Ammon's horn (tissue), 1 donor: ENCODE measurements around the gene AZI2.

Experiments
- DNase-seq: peaks from one replicate; pipeline ENCODE4 v3.0.0-alpha.2; 2016; ENCODE audit warnings: low spot score

Gene AZI2, protein sequence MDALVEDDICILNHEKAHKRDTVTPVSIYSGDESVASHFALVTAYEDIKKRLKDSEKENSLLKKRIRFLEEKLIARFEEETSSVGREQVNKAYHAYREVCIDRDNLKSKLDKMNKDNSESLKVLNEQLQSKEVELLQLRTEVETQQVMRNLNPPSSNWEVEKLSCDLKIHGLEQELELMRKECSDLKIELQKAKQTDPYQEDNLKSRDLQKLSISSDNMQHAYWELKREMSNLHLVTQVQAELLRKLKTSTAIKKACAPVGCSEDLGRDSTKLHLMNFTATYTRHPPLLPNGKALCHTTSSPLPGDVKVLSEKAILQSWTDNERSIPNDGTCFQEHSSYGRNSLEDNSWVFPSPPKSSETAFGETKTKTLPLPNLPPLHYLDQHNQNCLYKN

DNA sequence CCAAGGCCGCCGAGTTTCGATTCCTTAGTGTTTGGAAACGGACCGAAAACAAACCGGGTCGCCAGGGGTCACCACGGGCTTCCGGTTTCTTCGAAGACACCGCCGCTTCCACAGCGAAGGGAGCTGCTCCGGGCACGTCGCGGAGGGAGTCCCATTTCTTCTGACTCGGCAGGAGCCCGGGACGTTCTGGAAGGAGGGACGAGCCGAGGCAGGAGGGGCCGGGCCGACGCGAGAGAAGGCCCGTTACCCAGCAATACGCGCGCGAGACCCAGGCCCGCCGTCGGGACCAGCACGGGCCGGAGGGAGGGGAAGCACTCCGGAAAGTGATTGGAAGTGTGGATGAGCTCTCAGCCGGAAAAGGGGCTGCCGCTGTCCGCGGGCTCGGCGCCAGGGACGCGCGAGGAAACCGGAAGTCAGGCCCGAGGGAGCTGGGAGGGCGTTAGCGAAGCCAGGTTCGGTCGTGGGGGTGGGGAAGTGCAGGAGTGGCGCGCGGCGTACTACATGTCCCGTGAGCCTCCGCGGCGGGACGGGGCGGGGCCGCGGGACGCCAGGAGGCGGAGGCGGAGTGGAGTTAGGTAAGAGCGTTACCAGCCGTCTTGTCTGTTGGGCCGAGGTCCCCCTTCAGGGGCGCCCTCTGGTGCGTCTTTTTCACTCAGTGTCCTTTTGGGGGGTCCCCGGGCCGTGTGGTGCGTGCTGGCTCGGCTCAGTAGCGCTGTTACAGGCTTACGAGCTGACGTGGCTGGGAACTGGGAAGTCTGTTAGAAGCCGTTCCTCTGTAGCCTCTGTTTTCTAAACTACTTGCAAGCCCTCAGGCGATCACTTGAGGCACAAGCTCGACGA is at the start of gene AZI2, which contains the start of gene ZCWPW2:
Gene AZI2 (minus strand): TSS at position 196 of the 840 bp plus-strand sequence. CDS start 8,207 bp downstream, outside the sequence.
Gene ZCWPW2 (plus strand): TSS at position 93 of the 840 bp plus-strand sequence. CDS start 64,348 bp downstream, outside the sequence.
- peak; percentile 96 for DNase-seq

DNA sequence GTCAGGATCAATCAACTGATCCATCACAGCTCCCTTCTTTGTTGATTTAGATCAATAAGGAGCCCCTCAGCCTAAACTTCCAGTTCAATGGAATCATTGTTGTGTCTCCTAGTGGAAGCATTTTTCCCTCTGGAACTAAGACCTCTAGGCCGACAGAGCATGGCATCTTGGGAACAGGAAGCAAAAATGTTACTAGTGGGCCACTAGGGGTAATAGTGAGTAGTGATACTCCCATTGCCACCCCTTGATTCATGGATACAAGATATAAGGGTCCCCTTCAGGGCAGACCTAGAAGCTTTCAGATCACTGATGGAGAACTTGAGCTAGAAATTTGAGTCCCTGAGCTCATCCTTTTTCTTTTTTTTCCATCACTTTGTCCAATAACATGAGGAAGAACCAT is 40.4 kb upstream of the AZI2 start:
- DNase-seq = no peak

DNA sequence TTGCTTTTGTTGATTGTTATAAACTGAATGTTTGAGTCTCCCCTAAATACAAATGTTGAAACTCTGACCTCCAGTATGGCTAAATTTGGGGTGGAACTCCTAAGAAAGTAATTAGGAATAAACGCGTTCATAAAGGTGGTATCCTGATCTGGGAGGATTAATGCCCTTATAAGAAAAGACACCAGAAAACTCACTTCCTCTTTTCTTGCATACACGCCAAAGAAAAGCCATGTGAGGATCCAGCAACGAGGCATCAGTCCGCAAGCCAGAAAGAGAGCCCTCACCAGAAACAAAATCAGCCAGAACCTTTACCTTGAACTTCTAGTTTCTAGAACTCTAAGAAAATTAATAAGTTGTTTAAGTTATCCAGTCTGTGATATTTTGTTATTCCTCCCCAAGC is 37.4 kb upstream of the AZI2 start:
- DNase-seq = no peak

DNA sequence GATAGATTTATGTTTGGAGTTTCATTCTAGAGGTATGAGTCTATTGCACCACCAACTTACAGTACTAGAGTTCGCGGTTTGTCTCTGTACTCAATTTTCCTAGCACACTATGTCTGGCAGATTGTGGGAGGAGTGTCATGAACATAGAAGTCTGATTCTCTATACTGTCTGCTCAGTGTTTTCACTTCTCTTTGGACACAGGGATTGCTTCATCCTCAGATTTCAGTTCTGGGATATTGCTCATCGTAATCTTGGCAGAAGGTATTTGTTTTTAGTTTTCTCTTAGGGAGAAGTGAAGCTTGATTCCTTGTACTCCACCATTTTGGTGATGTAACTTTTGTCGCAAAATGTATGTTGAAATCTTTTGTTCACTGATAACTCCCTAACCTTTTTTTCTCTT is 27.8 kb upstream of the AZI2 start:
- peak; percentile 9 for DNase-seq

DNA sequence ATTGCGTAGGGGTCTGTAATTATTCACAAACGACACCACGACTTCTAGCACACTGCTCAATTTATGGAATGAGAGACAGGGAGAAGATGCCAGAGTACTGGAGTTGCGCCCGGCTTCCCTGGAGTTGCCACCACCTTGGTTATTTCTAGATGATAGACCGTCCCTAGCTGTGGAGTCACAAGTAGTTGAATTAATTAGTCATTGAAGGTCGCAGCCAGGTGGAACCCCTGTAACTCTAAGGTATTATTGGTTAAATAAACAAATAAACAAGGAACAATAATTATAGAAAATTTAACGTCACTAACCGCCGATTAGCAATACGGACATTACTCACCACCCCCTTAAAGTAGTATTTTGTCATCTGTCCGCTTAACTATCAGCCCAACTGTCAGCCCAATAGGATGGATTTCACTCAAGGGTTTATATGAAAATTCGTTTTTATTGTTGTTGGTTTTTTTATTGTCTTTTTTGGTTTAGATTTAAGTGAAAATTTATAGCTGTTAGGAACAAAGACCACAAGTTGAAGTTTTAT is 911 bp upstream of the AZI2 start:
- no peak for DNase-seq

DNA sequence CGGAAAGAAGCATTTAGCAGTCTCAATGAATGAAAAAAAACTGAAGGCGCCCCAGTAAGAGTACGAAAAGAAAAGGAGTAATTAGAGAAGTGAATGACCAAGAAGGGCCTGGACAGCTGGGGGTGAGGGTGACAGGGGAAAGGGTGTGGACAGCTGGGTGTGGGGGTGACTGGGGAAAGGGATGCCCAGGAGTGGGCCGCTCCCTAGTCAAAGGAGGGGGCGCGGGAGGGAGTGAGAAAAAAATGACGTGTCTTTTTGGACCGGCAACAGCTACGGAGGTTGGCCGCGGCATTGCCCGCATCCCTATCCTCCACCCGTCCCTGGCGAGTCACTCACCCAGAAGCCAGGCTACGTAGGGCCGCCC is 377 bp downstream of the AZI2 start:
- DNase-seq = no peak

DNA sequence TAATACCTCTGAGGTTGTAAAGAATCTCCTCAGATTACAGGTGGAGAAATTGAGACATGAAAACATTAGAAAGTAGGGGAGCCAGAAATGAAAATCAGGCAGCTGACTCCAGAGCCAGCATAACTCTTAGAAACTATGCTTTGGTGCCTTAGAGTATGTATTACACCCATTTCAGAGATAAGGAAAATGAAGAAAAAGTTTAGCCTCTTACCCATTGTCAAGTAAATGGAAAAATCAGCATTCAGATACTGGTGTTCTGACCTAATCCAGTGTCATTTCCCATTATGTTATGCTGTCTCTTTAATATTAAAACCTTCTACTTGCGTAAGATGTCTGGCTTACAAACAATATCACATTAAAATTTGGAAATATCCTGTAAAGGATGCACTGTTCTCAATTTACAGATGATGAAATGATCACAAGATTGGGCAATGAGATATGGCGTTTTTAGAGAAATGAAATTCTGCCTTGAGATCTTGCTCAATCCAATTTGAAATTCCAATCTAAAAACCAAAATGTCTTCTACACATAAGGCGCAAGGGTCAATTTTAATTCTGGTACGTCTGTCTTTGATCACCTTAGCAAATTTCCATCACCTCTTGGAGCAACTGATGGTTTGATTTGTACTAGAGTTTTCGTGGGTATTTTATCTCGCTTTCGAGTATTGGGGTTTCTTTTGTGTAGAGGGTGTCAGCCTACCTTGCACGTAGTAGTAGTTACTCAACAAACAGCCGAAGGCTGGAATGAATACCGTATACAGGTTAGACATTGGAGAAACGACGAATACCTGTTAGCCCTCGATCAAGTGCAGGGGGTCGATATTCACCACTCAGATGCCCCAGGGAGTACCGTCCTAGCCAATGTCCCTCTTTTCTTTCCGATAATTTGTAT is 1.0 kb downstream of the AZI2 start:
- DNase-seq = no peak

DNA sequence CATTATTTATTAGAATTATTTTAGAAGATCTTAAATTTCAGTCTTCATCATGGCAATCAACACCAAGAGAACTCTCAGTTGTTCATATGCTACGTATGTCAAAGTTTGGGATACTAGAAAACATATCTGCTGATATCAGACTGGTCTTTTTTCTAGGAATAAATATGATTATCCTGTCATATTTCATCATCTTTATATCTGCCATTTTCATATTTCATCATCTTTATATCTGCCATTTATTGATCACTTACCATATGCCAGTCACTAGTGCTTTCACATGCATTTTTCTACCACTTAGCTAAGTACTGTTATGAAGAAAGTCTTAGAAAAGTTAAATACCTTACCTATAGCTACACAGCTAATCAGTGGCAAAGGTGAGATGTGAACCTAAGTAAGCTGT is 2.9 kb downstream of the AZI2 start:
- DNase-seq = no peak

DNA sequence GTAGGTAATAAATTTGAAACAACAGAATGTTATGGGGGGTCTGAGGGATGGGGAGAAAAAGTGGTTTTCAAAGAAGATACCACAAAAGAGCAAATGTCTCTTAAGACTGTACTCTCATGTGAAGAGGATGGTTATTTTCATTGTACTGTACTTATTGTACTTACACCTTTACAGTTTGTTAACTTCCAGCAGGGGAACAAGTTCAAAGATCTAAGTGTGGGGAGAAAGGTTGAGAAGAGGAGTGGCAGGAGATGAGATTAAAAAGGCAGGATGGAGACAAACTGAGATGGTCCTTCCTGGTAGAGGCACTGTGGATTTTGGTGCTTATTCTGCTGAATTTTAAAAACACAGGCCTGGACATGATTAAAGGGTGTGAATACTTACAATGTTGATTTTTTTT is 5.5 kb downstream of the AZI2 start:
- DNase-seq = no peak

DNA sequence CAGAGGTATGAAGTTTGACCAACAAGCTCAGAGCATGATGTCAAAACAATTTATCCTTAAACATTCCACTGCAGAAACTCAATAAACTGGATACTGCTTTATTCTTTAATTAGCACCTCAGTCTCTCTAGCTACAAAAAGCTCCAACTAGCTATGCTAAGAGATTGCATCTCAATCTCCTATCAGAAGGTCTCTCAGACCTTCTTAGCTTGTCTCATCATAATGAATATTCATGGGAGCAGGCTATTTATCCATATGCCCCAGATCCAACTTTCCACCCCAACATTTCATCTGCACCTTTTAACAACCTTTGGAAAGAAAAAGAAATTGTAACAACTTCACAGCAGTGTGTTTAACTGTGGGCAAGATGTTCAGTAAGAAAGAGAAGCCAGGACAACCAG is 11.4 kb downstream of the AZI2 start:
- DNase-seq = no peak

DNA sequence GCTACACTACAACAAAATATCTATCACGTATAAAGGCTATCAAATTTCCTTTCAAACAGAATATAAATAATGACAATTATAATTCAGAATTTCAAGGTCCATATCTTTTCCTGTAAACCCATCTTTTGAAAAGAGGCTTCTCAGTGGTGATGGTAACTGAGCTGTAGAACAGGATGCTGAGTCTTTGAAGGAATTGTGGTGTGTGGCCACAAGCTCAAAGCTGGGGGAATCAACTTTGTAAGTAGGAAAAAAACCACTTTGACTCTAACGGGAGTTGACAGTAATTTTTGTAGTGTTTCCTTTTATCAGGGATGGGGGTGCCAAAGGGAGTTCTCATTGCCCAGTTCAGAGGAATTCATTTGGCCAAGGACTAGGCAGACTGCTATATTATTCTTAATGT is 13.4 kb downstream of the AZI2 start:
- DNase-seq = no peak

DNA sequence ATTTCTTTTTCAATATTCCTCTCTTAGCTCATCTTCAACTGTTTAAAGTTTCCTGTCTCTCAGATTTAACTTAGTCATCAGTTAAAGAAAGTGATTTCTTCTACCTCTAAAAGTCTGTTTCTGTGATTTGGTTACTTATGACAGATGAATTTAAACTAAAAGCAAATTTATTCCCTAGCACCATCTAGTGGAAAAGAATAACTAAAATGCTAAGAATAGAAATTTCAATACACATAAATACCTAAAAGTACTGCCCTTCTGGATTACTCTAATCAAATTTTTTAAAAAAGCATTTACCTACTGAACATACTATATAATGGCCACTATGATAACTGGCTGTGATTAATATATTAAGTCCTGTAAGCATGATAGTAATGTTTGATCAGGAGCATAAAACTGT is 14.1 kb downstream of the AZI2 start:
- DNase-seq = no peak

DNA sequence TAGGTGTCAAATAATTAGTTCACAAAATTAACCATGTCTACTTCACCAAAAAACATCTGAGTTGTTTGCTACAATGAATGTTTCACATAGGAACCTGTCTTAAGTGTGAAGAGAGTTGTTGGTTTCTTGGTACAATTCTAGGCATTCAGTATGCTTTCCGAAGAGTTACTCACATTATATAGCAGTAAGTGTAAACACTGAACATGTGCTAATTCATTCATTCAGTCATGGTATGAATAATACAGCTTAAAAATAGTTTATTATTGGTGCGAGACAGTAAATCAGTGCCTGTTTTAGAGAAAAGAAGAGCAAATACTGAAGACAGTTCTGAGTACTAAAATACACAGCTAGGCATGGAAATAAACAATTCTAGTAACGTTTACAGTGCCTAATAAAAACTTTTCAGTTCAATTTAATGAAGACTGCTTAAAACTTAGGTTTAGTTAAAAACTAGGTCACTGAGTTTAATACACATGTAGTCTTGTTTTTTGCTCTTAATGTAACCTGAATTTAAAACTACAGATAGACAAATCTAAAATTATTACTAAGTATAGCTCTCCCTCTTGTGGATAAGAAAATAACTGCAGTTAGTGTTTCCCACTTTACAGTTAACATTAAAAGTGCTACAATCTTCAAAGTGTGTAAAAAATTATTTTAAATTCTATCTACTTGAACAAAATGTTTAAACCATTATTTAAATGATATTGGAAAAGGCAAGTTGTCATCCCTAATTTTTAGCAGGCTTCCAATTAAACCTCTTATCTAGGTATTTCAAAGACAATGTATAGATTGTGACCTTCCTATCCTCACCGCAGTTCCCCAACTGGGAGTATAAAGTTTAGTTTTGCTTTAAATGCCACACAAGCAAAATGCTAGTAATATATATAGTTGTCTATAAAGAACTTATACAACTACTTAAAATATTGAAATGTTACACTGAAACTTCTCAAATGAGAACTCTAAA is 20.2 kb downstream of the AZI2 start:
- no peak for DNase-seq

DNA sequence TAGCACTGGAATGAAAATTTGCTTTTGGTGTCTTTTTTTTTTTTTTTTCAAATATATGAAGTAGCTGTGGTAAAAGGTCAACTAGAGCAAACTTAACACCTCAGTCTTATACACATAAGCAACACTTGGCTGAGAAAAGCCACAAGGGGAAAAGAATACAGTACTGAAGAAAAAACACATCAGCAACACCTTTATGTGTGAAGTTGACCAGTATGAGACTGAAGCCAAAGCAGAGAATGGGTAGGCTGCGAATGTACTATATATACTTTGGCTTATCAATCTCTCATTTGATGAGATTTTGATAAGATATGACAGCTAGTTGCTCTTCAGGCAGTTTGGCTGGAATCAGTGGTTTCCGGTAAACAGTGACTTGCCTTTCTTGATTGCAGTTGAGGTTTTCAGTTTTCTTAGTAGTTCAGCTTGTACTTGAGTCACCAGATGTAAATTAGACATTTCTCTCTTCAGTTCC is 22.1 kb downstream of the AZI2 start:
- no peak for DNase-seq

DNA sequence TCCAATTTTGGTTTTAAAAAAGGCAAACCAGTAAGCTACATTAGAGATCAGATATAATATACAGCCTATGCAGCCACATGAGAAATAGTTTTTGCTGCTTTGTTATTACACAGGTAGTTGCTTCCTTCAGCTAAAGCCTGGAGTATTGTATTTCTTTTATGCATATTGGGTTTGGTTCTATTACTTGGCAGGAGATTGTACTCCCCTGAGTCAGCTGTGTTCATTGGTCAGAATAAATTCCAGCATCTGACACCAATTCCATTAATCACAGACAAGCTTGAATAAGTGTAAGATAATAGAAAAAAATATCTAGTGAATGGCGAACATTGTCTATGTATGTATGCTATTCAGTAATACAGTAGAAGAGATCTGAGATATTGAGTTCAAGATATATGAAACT is 26.2 kb downstream of the AZI2 start:
- DNase-seq = no peak

DNA sequence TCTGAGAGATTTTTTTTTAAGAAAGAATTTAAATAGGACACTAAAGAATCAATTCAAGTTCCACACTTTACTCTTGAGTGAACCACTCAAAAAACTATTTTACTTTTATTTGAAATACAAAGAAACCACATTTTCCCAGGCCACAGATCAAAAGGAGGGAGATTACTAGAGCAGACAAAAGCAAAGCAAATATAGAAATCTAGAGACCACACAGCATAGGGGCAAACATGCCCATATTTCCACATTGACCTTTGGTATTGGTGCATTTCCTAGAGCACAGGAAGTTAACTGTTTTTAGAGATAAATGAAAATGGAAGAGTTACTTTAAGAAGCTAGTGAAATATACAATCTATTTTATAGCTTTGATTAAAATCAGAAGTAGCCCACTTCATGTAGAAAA is 27.6 kb downstream of the AZI2 start:
- DNase-seq = no peak

DNA sequence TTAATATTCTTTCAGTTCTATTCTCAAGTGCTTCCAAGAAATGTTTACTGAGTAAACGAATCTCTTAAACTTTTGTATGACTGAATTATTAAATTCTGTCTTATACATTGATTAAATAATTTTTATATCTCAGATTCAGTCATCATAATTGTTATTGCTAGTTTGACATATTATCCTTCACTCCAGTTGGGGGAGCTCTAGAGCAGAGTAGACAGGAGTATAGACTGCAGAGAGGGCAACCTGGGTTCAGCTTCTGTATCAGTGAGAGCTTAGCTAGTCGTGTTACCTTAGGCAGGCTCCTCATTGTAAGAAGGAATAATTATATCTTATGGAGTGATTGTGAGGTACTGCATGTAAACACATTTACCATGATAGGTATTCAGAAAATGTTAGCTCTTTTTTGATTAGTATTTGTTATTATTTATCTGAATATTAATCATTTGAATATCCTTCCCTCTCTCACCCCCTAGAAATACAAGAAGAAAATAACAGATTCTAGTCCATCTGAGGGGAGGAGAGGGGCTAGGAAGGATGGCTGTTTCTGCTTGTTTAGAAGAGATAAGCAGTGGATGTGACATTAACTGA is 31.1 kb downstream of the AZI2 start:
- peak; percentile 35 for DNase-seq

DNA sequence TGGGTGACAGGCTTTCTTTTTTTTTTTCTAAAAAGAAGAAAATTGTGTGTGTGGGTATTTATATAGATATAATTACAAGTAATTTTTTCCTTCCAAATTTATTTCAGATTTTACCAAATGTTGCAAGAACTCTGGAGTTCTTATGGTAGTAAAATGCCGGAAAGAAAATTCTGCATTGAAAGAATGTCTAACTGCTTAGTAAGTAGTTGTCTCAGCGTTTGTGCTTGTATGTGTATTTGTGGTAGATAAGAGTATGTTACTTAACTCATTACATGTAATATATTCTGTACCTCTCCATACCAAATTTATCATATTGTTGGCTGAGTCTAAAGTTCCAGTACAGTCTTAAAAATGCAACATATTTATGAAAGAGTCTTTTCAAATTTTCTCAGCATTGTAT is 32.4 kb downstream of the AZI2 start:
- no peak for DNase-seq

DNA sequence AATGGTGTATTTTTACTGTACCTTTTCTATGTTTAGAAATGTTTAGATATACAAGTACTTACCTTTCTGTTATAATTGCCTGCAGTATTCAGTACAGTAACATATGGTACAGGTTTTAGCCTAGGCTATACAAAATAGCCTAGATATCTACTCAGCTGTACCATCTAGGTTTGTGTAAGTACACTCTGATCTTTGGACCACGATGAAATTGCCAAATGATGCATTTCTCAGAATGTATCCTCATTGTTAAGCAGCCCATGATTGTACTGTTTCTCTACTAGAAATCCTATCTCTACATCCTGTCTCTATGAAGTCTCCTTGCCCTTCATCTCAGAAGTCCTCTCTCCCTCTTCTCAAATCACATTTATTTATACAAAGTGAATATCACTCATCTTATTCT is 32.9 kb downstream of the AZI2 start:
- no peak for DNase-seq

DNA sequence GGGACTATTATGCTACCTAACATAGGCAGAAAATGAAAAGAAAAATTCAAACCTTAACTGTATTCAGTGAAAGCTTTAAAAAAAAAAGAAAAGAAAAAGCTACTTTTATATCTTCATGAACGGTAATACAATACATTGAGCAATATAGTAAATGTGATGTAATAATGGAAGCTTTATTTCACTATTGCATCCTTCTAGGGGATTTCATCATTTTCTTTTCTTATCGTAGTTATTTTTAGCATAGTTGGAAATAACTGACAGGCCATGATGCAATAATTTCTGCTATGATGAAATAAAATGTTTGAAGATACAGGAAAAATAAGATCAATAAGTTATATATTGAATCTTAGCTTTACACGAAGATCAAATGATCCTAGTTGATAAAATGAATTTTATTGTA is 40.4 kb downstream of the AZI2 start:
- DNase-seq = no peak
